K562 (cell line): ENCODE results near the gene SEC61G.

Experiments used
- CREB1 ChIP-seq, 2 experiments: sonication (generic) in 1 of 2; formaldehyde crosslinking in 1 of 2; IDR thresholded peaks; 2 replicates each; pipeline versions ENCODE4 v1.6.1 to v1.8.0; 2012 to 2022; ENCODE audit warnings: inconsistent platforms in 1 of 2, mild to moderate bottlenecking in 1 of 2, missing genetic modification reagents in 1 of 2, moderate library complexity in 1 of 2
- EP300 ChIP-seq: IDR thresholded peaks from 2 replicates; pipeline ENCODE4 v1.6.1; 2012; ENCODE audit warnings: low read length, improper control_type of control experiment
- NR2F6 ChIP-seq: fragments of 450-650 bp; formaldehyde crosslinking; IDR thresholded peaks from 2 replicates; pipeline ENCODE4 v1.4.0; 2020; ENCODE audit warnings: mild to moderate bottlenecking
- RBBP5 ChIP-seq: fragments of 200-600 bp; sonication (generic); IDR thresholded peaks from 2 replicates; pipeline ENCODE4 v1.6.1; 2012; ENCODE audit warnings: borderline replicate concordance, mild to moderate bottlenecking, low read length, control low read depth, inconsistent platforms; ENCODE audit not compliant: insufficient read depth, poor library complexity, severe bottlenecking
- RBM34 ChIP-seq: fragments of 200-400 bp; formaldehyde crosslinking; IDR thresholded peaks from 2 replicates; pipeline ENCODE4 v1.6.1; 2018; ENCODE audit warnings: low read length, borderline replicate concordance; ENCODE audit not compliant: insufficient read depth
- TF ChIP-seq, protein P1 (sequence below), 3 experiments: IDR thresholded peaks in 2 of 3; conservative IDR thresholded peaks in 1 of 3; 2 replicates each; pipeline ENCODE4 v1.5.1; 2011 to 2012; ENCODE audit warnings: low read length in 3 of 3, mild to moderate bottlenecking in 3 of 3, control low read depth in 2 of 3, improper control_type of control experiment in 1 of 3, inconsistent platforms in 1 of 3, low read depth in 1 of 3, mixed read lengths in 1 of 3, moderate library complexity in 1 of 3; ENCODE audit not compliant: insufficient read depth in 2 of 3
- TF ChIP-seq, protein P2 (sequence below): fragments of 450-650 bp; IDR thresholded peaks from 2 replicates; pipeline ENCODE4 v1.6.1; 2017; ENCODE audit warnings: antibody characterized with exemption, mild to moderate bottlenecking
- TF ChIP-seq, protein P3 (sequence below): fragments of 250-450 bp; sonication (Bioruptor Pico); IDR thresholded peaks from 2 replicates; pipeline ENCODE4 v1.5.0; 2020; ENCODE audit warnings: mild to moderate bottlenecking
- TF ChIP-seq, protein P4 (sequence below): fragments of 450-650 bp; IDR thresholded peaks from 2 replicates; pipeline ENCODE4 v1.6.1; 2016; ENCODE audit warnings: borderline replicate concordance

DNA sequence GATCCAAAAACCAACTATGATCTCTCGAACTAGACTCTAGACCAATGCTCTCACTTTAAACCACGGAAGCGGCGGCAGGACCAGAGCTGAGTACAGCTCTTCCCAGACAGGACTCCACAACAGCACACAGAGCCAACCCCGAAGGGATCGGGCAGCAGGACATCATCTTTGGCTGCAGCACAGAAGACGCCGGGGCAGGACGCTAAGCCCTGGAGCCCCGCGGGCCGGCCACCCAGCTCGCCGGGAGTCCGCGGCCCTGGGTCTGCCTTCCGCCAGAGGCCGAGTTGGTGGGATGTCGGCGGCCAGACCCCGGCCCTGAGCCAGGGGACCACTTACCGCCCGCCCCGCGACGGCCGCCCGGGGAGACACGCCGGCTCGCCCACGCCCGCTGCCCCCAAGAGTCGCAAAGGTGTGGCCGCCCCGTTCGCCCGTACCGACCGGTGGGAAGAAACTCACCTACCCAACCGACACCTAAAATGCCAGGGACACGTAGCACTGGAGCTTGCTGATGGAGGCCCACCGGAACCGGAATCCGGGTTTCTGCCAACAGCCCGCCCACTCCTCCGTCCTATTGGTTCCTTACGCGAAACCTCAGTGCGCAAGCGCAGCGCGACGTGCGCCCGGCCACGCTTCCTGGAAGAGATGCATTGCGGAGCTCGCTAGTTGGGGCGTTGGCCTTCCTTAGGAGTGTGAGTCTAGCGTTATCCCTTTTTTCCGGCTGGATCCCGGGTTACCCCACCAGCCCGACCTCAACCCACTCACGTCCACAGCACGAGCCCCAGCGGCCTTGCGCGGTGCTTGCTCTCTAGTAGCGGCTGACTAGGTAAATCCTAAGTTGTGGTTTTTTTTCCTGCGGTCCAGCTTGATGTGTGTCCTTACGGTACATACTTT is at the start of gene SEC61G:
- TF ChIP-seq, protein P1, sequence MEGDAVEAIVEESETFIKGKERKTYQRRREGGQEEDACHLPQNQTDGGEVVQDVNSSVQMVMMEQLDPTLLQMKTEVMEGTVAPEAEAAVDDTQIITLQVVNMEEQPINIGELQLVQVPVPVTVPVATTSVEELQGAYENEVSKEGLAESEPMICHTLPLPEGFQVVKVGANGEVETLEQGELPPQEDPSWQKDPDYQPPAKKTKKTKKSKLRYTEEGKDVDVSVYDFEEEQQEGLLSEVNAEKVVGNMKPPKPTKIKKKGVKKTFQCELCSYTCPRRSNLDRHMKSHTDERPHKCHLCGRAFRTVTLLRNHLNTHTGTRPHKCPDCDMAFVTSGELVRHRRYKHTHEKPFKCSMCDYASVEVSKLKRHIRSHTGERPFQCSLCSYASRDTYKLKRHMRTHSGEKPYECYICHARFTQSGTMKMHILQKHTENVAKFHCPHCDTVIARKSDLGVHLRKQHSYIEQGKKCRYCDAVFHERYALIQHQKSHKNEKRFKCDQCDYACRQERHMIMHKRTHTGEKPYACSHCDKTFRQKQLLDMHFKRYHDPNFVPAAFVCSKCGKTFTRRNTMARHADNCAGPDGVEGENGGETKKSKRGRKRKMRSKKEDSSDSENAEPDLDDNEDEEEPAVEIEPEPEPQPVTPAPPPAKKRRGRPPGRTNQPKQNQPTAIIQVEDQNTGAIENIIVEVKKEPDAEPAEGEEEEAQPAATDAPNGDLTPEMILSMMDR (IDR thresholded peaks at IDR 0.05 in 2 of 3, conservative IDR thresholded peaks at IDR 0.05 in 1 of 3; ENCODE audit: insufficient read depth in 2 of 3, low read depth in 1 of 3, low read length in 3 of 3), result no peak
- TF ChIP-seq RBBP5 (peak; percentile 92), NR2F6 (CRISPR knock-in tag) (no peak), EP300 (no peak), RBM34 (no peak), CREB1 (IDR thresholded peaks at IDR 0.05) (peak; percentile 82), CREB1 (CRISPR knock-in tag; IDR thresholded peaks at IDR 0.05) (peak; percentile 39; the same call in 1 of the 2 replicates)
- TF ChIP-seq, protein P2, sequence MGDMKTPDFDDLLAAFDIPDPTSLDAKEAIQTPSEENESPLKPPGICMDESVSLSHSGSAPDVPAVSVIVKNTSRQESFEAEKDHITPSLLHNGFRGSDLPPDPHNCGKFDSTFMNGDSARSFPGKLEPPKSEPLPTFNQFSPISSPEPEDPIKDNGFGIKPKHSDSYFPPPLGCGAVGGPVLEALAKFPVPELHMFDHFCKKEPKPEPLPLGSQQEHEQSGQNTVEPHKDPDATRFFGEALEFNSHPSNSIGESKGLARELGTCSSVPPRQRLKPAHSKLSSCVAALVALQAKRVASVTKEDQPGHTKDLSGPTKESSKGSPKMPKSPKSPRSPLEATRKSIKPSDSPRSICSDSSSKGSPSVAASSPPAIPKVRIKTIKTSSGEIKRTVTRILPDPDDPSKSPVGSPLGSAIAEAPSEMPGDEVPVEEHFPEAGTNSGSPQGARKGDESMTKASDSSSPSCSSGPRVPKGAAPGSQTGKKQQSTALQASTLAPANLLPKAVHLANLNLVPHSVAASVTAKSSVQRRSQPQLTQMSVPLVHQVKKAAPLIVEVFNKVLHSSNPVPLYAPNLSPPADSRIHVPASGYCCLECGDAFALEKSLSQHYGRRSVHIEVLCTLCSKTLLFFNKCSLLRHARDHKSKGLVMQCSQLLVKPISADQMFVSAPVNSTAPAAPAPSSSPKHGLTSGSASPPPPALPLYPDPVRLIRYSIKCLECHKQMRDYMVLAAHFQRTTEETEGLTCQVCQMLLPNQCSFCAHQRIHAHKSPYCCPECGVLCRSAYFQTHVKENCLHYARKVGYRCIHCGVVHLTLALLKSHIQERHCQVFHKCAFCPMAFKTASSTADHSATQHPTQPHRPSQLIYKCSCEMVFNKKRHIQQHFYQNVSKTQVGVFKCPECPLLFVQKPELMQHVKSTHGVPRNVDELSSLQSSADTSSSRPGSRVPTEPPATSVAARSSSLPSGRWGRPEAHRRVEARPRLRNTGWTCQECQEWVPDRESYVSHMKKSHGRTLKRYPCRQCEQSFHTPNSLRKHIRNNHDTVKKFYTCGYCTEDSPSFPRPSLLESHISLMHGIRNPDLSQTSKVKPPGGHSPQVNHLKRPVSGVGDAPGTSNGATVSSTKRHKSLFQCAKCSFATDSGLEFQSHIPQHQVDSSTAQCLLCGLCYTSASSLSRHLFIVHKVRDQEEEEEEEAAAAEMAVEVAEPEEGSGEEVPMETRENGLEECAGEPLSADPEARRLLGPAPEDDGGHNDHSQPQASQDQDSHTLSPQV, result no peak
- TF ChIP-seq, protein P3, sequence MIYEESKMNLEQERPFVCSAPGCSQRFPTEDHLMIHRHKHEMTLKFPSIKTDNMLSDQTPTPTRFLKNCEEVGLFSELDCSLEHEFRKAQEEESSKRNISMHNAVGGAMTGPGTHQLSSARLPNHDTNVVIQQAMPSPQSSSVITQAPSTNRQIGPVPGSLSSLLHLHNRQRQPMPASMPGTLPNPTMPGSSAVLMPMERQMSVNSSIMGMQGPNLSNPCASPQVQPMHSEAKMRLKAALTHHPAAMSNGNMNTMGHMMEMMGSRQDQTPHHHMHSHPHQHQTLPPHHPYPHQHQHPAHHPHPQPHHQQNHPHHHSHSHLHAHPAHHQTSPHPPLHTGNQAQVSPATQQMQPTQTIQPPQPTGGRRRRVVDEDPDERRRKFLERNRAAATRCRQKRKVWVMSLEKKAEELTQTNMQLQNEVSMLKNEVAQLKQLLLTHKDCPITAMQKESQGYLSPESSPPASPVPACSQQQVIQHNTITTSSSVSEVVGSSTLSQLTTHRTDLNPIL (CRISPR knock-in tag), result no peak
- TF ChIP-seq, protein P4, sequence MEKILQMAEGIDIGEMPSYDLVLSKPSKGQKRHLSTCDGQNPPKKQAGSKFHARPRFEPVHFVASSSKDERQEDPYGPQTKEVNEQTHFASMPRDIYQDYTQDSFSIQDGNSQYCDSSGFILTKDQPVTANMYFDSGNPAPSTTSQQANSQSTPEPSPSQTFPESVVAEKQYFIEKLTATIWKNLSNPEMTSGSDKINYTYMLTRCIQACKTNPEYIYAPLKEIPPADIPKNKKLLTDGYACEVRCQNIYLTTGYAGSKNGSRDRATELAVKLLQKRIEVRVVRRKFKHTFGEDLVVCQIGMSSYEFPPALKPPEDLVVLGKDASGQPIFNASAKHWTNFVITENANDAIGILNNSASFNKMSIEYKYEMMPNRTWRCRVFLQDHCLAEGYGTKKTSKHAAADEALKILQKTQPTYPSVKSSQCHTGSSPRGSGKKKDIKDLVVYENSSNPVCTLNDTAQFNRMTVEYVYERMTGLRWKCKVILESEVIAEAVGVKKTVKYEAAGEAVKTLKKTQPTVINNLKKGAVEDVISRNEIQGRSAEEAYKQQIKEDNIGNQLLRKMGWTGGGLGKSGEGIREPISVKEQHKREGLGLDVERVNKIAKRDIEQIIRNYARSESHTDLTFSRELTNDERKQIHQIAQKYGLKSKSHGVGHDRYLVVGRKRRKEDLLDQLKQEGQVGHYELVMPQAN, result no peak
